HEK293 (cell line): ENCODE measurements around the gene OR6X1.

Source experiments
- GLI4 ChIP-seq: fragments of 450-650 bp; formaldehyde crosslinking; IDR thresholded peaks from 2 replicates; pipeline ENCODE4 v1.5.1; 2016; ENCODE audit warnings: missing biosample characterization, missing genetic modification characterization
- GLIS1 ChIP-seq: fragments of 450-650 bp; formaldehyde crosslinking; IDR thresholded peaks from 2 replicates; pipeline ENCODE4 v1.5.1; 2016; ENCODE audit warnings: missing biosample characterization, missing genetic modification characterization
- KLF16 ChIP-seq: fragments of 450-650 bp; formaldehyde crosslinking; IDR thresholded peaks from 2 replicates; pipeline ENCODE4 v1.5.1; 2017; ENCODE audit warnings: missing biosample characterization, missing genetic modification characterization
- KLF7 ChIP-seq: fragments of 450-650 bp; formaldehyde crosslinking; IDR thresholded peaks from 2 replicates; pipeline ENCODE4 v1.5.1; 2016; ENCODE audit warnings: missing biosample characterization, missing genetic modification characterization, borderline replicate concordance
- ZBTB7A ChIP-seq: fragments of 450-650 bp; formaldehyde crosslinking; IDR thresholded peaks from 2 replicates; pipeline ENCODE4 v1.5.1; 2016; ENCODE audit warnings: low read depth, missing biosample characterization, missing genetic modification characterization
- ZNF155 ChIP-seq: fragments of 450-650 bp; formaldehyde crosslinking; IDR thresholded peaks from 2 replicates; pipeline ENCODE4 v1.5.1; 2016; ENCODE audit warnings: missing biosample characterization, missing genetic modification characterization
- ZNF175 ChIP-seq: fragments of 450-650 bp; formaldehyde crosslinking; IDR thresholded peaks from 2 replicates; pipeline ENCODE4 v1.5.1; 2016; ENCODE audit warnings: missing biosample characterization, missing genetic modification characterization
- ZNF184 ChIP-seq: fragments of 450-650 bp; IDR thresholded peaks from 2 replicates; pipeline ENCODE4 v1.5.1; 2018; ENCODE audit warnings: missing biosample characterization, mild to moderate bottlenecking, missing genetic modification characterization
- ZNF2 ChIP-seq: fragments of 450-650 bp; formaldehyde crosslinking; IDR thresholded peaks from 2 replicates; pipeline ENCODE4 v1.5.1; 2016; ENCODE audit warnings: missing biosample characterization, missing genetic modification characterization
- ZNF24 ChIP-seq: fragments of 450-650 bp; formaldehyde crosslinking; IDR thresholded peaks from 2 replicates; pipeline ENCODE4 v1.5.1; 2016; ENCODE audit warnings: missing biosample characterization, missing genetic modification characterization
- ZNF302 ChIP-seq: fragments of 450-650 bp; formaldehyde crosslinking; IDR thresholded peaks from 2 replicates; pipeline ENCODE4 v1.5.1; 2016; ENCODE audit warnings: missing biosample characterization, missing genetic modification characterization, low read depth
- ZNF350 ChIP-seq: fragments of 450-650 bp; formaldehyde crosslinking; IDR thresholded peaks from 2 replicates; pipeline ENCODE4 v1.5.0; 2017; ENCODE audit warnings: missing biosample characterization, mild to moderate bottlenecking, missing genetic modification characterization
- ZNF404 ChIP-seq: fragments of 450-650 bp; formaldehyde crosslinking; IDR thresholded peaks from 2 replicates; pipeline ENCODE4 v1.5.1; 2017; ENCODE audit warnings: missing biosample characterization, missing genetic modification characterization
- ZNF426 ChIP-seq: fragments of 450-650 bp; formaldehyde crosslinking; IDR thresholded peaks from 2 replicates; pipeline ENCODE4 v1.5.1; 2017; ENCODE audit warnings: missing biosample characterization, missing genetic modification characterization, mild to moderate bottlenecking, inconsistent platforms, moderate library complexity
- ZNF433 ChIP-seq: fragments of 450-650 bp; formaldehyde crosslinking; IDR thresholded peaks from 2 replicates; pipeline ENCODE4 v1.5.1; 2016; ENCODE audit warnings: missing biosample characterization, missing genetic modification characterization, low read depth
- ZNF510 ChIP-seq: fragments of 450-650 bp; formaldehyde crosslinking; IDR thresholded peaks from 2 replicates; pipeline ENCODE4 v1.5.1; 2018; ENCODE audit warnings: mild to moderate bottlenecking, missing genetic modification characterization, missing biosample characterization; ENCODE audit not compliant: insufficient replicate concordance
- ZNF530 ChIP-seq: fragments of 450-650 bp; formaldehyde crosslinking; IDR thresholded peaks from 2 replicates; pipeline ENCODE4 v1.5.1; 2016; ENCODE audit warnings: low read depth, missing biosample characterization, missing genetic modification characterization
- ZNF629 ChIP-seq: fragments of 450-650 bp; formaldehyde crosslinking; IDR thresholded peaks from 2 replicates; pipeline ENCODE4 v1.5.1; 2017; ENCODE audit warnings: missing biosample characterization, missing genetic modification characterization
- ZNF654 ChIP-seq: fragments of 450-650 bp; formaldehyde crosslinking; IDR thresholded peaks from 2 replicates; pipeline ENCODE4 v1.5.1; 2016; ENCODE audit warnings: low read depth, missing biosample characterization, missing genetic modification characterization
- ZNF670 ChIP-seq: fragments of 450-650 bp; formaldehyde crosslinking; IDR thresholded peaks from 2 replicates; pipeline ENCODE4 v1.5.1; 2016; ENCODE audit warnings: missing biosample characterization, missing genetic modification characterization, low read depth
- ZNF747 ChIP-seq: fragments of 450-650 bp; formaldehyde crosslinking; IDR thresholded peaks from 2 replicates; pipeline ENCODE4 v1.5.1; 2016; ENCODE audit warnings: missing biosample characterization, missing genetic modification characterization
- ZNF830 ChIP-seq: fragments of 450-650 bp; IDR thresholded peaks from 2 replicates; pipeline ENCODE4 v1.5.0; 2018; ENCODE audit warnings: missing biosample characterization, missing genetic modification characterization, low read depth, mild to moderate bottlenecking, moderate library complexity
- ZSCAN30 ChIP-seq: fragments of 450-650 bp; IDR thresholded peaks from 2 replicates; pipeline ENCODE4 v1.5.1; 2018; ENCODE audit warnings: missing biosample characterization, mild to moderate bottlenecking, missing genetic modification characterization, moderate library complexity
- TF ChIP-seq, protein P1 (sequence below): fragments of 450-650 bp; formaldehyde crosslinking; IDR thresholded peaks from 2 replicates; pipeline ENCODE4 v1.5.1; 2017; ENCODE audit warnings: missing biosample characterization, missing genetic modification characterization
- TF ChIP-seq, protein P2 (sequence below): fragments of 450-650 bp; formaldehyde crosslinking; IDR thresholded peaks from 2 replicates; pipeline ENCODE4 v1.5.1; 2017; ENCODE audit warnings: missing biosample characterization, missing genetic modification characterization
- TF ChIP-seq, protein P3 (sequence below): fragments of 450-650 bp; formaldehyde crosslinking; IDR thresholded peaks from 2 replicates; pipeline ENCODE4 v1.5.1; 2016; ENCODE audit warnings: missing biosample characterization, missing genetic modification characterization
- TF ChIP-seq, protein P4 (sequence below): fragments of 450-650 bp; formaldehyde crosslinking; IDR thresholded peaks from 2 replicates; pipeline ENCODE4 v1.5.1; 2016; ENCODE audit warnings: missing biosample characterization, missing genetic modification characterization
- TF ChIP-seq, protein P5 (sequence below): fragments of 450-650 bp; IDR thresholded peaks from 2 replicates; pipeline ENCODE4 v1.5.1; 2018; ENCODE audit warnings: missing biosample characterization, missing genetic modification characterization
- TF ChIP-seq, protein P6 (sequence below): fragments of 450-650 bp; formaldehyde crosslinking; IDR thresholded peaks from 2 replicates; pipeline ENCODE4 v1.5.1; 2016; ENCODE audit warnings: missing biosample characterization, missing genetic modification characterization, low read depth
- TF ChIP-seq, protein P7 (sequence below): fragments of 450-650 bp; formaldehyde crosslinking; IDR thresholded peaks from 2 replicates; pipeline ENCODE4 v1.5.1; 2016; ENCODE audit warnings: missing biosample characterization, missing genetic modification characterization

OR6X1 gene

DNA sequence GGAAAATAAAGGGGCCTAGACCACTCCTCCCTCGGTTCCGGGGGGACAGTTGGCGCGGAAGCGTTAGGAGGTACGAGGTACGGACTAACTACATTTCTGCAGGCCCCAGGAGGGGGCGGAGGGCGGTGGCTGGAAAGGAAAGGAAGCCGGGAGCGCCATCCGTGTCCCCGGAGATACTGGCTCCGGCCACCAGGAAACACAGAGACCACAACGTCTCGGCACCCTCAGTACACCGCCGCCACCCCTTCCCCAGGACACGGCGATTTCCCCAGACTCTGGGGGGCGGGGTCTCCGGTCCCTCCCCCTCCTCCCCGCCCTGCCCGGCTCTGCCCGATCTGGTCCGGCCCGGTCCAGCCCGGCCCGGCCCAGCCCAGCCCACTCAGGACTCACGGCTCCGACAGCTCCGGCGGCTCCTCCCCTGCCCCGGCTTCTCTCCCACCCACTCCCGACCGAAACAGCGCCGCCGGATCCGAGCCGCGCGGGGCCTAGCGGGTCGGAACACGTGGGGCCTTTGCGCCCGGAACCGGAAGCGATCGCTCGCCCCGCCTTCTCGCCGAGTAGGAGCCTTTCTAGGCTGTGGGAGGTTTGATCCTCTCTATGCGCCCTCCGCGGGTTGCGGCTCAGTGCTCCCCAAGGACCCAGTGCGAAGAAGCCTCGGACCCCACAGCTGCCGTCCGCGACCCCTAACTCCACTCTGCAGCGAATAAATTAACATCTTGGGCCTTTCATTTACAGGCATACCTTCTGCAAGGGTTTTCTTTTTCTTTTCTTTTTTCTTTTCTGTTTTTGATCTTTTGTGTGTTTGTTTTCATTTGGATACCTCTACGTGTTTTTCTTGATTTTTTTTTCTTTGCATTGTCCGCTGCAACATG lies 12.9 kb downstream of the OR6X1 start, which contains the start of gene ZNF202 (continued):
- TF ChIP-seq, protein P1, sequence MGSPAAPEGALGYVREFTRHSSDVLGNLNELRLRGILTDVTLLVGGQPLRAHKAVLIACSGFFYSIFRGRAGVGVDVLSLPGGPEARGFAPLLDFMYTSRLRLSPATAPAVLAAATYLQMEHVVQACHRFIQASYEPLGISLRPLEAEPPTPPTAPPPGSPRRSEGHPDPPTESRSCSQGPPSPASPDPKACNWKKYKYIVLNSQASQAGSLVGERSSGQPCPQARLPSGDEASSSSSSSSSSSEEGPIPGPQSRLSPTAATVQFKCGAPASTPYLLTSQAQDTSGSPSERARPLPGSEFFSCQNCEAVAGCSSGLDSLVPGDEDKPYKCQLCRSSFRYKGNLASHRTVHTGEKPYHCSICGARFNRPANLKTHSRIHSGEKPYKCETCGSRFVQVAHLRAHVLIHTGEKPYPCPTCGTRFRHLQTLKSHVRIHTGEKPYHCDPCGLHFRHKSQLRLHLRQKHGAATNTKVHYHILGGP (tag by site-specific recombination): no peak
- TF ChIP-seq KLF16 (tag by site-specific recombination) (peak; percentile 93), ZNF530 (no peak), ZNF302 (tag by site-specific recombination) (no peak), ZNF670 (tag by site-specific recombination) (no peak), ZBTB7A (tag by site-specific recombination) (0 out of 2 replicates have a peak, but pooled peaks have one; percentile 29), ZNF830 (tag by site-specific recombination) (no peak), ZNF184 (no peak), ZNF175 (tag by site-specific recombination) (no peak), ZNF404 (tag by site-specific recombination) (no peak), ZSCAN30 (tag by site-specific recombination) (no peak; the same call in 1 of the 2 replicates), ZNF510 (tag by site-specific recombination) (no peak), ZNF2 (no peak; the same call in 1 of the 2 replicates), ZNF155 (tag by site-specific recombination) (no peak), GLI4 (tag by site-specific recombination) (no peak), ZNF350 (no peak), GLIS1 (tag by site-specific recombination) (peak; percentile 51; the same call in 1 of the 2 replicates), KLF7 (tag by site-specific recombination) (peak; percentile 58; the same call in 1 of the 2 replicates), ZNF747 (tag by site-specific recombination) (no peak), ZNF433 (no peak), ZNF629 (tag by site-specific recombination) (no peak), ZNF24 (tag by site-specific recombination) (no peak), ZNF654 (no peak), ZNF426 (tag by site-specific recombination) (no peak)
- TF ChIP-seq, protein P2, sequence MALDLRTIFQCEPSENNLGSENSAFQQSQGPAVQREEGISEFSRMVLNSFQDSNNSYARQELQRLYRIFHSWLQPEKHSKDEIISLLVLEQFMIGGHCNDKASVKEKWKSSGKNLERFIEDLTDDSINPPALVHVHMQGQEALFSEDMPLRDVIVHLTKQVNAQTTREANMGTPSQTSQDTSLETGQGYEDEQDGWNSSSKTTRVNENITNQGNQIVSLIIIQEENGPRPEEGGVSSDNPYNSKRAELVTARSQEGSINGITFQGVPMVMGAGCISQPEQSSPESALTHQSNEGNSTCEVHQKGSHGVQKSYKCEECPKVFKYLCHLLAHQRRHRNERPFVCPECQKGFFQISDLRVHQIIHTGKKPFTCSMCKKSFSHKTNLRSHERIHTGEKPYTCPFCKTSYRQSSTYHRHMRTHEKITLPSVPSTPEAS (tag by site-specific recombination): no peak
- TF ChIP-seq, protein P3, sequence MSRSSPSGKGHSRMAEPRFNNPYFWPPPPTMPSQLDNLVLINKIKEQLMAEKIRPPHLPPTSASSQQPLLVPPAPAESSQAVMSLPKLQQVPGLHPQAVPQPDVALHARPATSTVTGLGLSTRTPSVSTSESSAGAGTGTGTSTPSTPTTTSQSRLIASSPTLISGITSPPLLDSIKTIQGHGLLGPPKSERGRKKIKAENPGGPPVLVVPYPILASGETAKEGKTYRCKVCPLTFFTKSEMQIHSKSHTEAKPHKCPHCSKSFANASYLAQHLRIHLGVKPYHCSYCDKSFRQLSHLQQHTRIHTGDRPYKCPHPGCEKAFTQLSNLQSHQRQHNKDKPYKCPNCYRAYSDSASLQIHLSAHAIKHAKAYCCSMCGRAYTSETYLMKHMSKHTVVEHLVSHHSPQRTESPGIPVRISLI (tag by site-specific recombination): peak; percentile 79; the same call in 1 of the 2 replicates
- TF ChIP-seq, protein P4, sequence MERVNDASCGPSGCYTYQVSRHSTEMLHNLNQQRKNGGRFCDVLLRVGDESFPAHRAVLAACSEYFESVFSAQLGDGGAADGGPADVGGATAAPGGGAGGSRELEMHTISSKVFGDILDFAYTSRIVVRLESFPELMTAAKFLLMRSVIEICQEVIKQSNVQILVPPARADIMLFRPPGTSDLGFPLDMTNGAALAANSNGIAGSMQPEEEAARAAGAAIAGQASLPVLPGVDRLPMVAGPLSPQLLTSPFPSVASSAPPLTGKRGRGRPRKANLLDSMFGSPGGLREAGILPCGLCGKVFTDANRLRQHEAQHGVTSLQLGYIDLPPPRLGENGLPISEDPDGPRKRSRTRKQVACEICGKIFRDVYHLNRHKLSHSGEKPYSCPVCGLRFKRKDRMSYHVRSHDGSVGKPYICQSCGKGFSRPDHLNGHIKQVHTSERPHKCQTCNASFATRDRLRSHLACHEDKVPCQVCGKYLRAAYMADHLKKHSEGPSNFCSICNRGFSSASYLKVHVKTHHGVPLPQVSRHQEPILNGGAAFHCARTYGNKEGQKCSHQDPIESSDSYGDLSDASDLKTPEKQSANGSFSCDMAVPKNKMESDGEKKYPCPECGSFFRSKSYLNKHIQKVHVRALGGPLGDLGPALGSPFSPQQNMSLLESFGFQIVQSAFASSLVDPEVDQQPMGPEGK (tag by site-specific recombination): 0 out of 2 replicates have a peak, but pooled peaks have one; percentile 50
- TF ChIP-seq, protein P5, sequence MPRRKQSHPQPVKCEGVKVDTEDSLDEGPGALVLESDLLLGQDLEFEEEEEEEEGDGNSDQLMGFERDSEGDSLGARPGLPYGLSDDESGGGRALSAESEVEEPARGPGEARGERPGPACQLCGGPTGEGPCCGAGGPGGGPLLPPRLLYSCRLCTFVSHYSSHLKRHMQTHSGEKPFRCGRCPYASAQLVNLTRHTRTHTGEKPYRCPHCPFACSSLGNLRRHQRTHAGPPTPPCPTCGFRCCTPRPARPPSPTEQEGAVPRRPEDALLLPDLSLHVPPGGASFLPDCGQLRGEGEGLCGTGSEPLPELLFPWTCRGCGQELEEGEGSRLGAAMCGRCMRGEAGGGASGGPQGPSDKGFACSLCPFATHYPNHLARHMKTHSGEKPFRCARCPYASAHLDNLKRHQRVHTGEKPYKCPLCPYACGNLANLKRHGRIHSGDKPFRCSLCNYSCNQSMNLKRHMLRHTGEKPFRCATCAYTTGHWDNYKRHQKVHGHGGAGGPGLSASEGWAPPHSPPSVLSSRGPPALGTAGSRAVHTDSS: no peak
- TF ChIP-seq, protein P6, sequence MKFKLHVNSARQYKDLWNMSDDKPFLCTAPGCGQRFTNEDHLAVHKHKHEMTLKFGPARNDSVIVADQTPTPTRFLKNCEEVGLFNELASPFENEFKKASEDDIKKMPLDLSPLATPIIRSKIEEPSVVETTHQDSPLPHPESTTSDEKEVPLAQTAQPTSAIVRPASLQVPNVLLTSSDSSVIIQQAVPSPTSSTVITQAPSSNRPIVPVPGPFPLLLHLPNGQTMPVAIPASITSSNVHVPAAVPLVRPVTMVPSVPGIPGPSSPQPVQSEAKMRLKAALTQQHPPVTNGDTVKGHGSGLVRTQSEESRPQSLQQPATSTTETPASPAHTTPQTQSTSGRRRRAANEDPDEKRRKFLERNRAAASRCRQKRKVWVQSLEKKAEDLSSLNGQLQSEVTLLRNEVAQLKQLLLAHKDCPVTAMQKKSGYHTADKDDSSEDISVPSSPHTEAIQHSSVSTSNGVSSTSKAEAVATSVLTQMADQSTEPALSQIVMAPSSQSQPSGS (tag by site-specific recombination): no peak
- TF ChIP-seq, protein P7, sequence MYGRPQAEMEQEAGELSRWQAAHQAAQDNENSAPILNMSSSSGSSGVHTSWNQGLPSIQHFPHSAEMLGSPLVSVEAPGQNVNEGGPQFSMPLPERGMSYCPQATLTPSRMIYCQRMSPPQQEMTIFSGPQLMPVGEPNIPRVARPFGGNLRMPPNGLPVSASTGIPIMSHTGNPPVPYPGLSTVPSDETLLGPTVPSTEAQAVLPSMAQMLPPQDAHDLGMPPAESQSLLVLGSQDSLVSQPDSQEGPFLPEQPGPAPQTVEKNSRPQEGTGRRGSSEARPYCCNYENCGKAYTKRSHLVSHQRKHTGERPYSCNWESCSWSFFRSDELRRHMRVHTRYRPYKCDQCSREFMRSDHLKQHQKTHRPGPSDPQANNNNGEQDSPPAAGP (tag by site-specific recombination): peak; percentile 58; the same call in 1 of the 2 replicates
